Measurements from ENCODE around the gene CCR6.

CCR6 gene

DNA sequence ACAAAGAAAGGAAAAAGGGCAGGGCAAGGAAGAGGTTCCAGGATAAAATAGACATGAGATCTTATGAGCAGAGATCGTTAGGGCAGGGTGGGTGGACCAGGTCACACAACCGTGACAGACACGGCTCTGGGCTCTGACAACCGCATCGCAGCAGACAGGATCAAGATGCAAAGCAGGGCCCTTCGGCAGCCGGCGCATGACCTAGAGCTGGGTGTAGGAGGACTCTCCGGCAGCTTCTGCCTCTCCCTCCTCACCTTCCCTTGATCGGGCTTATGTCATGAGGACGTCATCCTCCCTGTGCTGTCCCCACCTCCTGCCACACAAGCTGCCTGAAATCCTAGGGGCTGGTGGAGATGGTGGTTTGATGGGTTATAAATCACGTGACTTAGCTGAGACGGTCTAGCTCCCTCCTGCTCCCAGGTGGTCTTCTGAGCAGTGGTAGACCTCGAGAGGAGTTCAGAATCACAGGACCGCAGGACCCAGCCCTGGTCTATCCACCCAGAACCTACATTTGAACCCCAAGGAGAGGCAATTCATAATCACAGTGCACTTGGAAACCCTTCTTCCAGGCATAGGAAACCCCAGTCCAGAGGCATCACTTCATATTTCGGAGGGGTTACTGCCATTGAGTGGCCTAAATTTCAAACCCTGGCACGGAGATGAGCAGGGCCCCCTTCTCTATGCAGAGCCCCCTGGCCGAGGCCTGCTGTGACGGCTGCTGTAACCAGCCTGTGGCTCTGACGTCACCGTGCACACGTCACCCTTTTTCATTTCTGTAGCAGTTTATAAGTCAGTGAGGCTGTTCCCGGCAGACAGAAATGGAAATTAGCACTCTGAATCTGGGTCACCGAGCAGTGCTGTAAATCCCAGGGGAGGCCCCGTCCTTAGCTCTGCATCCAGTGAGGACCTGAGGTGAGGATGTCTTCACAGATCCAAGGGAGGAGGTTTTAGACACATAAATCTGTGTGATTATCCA is 8.7 kb upstream of the CCR6 start:
- TF ChIP-seq, protein P1, sequence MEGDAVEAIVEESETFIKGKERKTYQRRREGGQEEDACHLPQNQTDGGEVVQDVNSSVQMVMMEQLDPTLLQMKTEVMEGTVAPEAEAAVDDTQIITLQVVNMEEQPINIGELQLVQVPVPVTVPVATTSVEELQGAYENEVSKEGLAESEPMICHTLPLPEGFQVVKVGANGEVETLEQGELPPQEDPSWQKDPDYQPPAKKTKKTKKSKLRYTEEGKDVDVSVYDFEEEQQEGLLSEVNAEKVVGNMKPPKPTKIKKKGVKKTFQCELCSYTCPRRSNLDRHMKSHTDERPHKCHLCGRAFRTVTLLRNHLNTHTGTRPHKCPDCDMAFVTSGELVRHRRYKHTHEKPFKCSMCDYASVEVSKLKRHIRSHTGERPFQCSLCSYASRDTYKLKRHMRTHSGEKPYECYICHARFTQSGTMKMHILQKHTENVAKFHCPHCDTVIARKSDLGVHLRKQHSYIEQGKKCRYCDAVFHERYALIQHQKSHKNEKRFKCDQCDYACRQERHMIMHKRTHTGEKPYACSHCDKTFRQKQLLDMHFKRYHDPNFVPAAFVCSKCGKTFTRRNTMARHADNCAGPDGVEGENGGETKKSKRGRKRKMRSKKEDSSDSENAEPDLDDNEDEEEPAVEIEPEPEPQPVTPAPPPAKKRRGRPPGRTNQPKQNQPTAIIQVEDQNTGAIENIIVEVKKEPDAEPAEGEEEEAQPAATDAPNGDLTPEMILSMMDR (IDR thresholded peaks at IDR 0.05; ENCODE audit: low read depth, low read length): no peak
- H3K4me3 ChIP-seq (replicated peaks in 1 of 2; ENCODE audit: low read depth in 2 of 2, low read length in 2 of 2): no peak overlapping the region
- DNase-seq (ENCODE audit: low read depth in 2 of 2): no peak

GRCh38 chr6:167115054-167115453 is 7.8 kb upstream of the CCR6 start:
- H3K4me3 ChIP-seq (replicated peaks in 1 of 2; ENCODE audit: low read depth in 2 of 2, low read length in 2 of 2): no peak overlapping the region
- no peak for DNase-seq (ENCODE audit: low read depth in 2 of 2)
- TF ChIP-seq, protein P1 (IDR thresholded peaks at IDR 0.05; ENCODE audit: low read depth, low read length): no peak

GRCh38 chr6:167116109-167116837 is 6.6 kb upstream of the CCR6 start:
- peak in 1 of 2 donors; percentile 35 for DNase-seq (ENCODE audit: low read depth in 2 of 2)
- TF ChIP-seq, protein P1 (IDR thresholded peaks at IDR 0.05; ENCODE audit: low read depth, low read length): no peak
- H3K4me3 ChIP-seq (replicated peaks in 1 of 2; ENCODE audit: low read depth in 2 of 2, low read length in 2 of 2): no peak overlapping the region

- H3K4me3 ChIP-seq (replicated peaks in 1 of 2; ENCODE audit: low read depth in 2 of 2, low read length in 2 of 2): no peak overlapping the region
- no peak for DNase-seq (ENCODE audit: low read depth in 2 of 2)
- TF ChIP-seq, protein P1 (IDR thresholded peaks at IDR 0.05; ENCODE audit: low read depth, low read length): no peak
Observed at GRCh38 chr6:167116838-167117228, 6.1 kb upstream of the CCR6 start.

DNA sequence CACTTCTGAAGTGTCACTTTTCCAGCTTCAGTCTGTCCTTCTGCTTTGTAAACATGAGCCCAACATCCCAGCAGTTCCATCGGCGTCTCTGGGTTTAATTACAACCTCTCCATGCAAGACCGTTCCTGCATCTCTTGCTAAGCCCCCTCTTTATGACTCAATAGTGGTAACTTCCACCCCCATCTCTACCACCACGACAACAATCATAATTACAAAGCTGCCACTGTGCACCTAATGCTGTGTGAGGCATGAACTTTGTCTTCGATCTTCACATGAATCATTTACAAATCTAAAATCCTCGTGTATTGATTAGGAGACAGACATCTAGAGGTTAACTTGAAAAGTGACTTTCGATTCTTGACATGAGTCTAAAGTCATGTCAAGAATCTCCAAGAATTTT is 4.9 kb upstream of the CCR6 start:
- TF ChIP-seq, protein P1 (IDR thresholded peaks at IDR 0.05; ENCODE audit: low read depth, low read length): no peak
- DNase-seq (ENCODE audit: low read depth in 2 of 2): no peak
- no peak overlapping the region for H3K4me3 ChIP-seq (replicated peaks in 1 of 2; ENCODE audit: low read depth in 2 of 2, low read length in 2 of 2)

- no peak overlapping the region for H3K4me3 ChIP-seq (replicated peaks in 1 of 2; ENCODE audit: low read depth in 2 of 2, low read length in 2 of 2)
- TF ChIP-seq, protein P1 (IDR thresholded peaks at IDR 0.05; ENCODE audit: low read depth, low read length): no peak
Observed at GRCh38 chr6:167118839-167119238, 4.1 kb upstream of the CCR6 start.

More at GRCh38 chr6:167118839-167119238, 4.1 kb upstream of the CCR6 start:
- no peak for DNase-seq (ENCODE audit: low read depth in 2 of 2)
